ENCODE results near the gene PCBP3. TPM values are rescaled to one million over a fixed set of nuclear protein-coding genes. Genes with fewer than 3 reads are reported as not detected.

The PCBP3 gene
- total and polyA plus RNA-seq, 10 of the 15 experiments (the other 5 are each of a cell fraction or from before 2014, with no cell fraction given): 0.09 to 1.3 (median 0.46) TPM; not detected in 3

- in situ Hi-C loops (cut with MboI): no loop called here
- H3K27ac ChIP-seq (ENCODE audit: control insufficient read depth, insufficient read depth): no peak overlapping the region
- no peaks in the 10 kb centered on the region for H3K27me3 ChIP-seq (replicated peaks in 1 of 2; ENCODE audit: control insufficient read depth in 2 of 2, insufficient read depth in 2 of 2, low read length in 1 of 2)
- 25% methylated on average over 12 of the region's 12 CpGs for WGBS (ENCODE audit: insufficient coverage, insufficient replicate concordance, low lambda C conversion rate, missing lambda C conversion rate)
- H4K20me1 ChIP-seq (ENCODE audit: control insufficient read depth, insufficient read depth): no peaks in the 10 kb centered on the region
- no TSS peak for BruUV-seq (replicated peaks)
- H3K4me3 ChIP-seq: no peak overlapping the region
- no peaks in the 10 kb centered on the region for H3K79me2 ChIP-seq (ENCODE audit: control insufficient read depth, insufficient read depth, low read length)
- TF ChIP-seq KLF5 (IDR thresholded peaks at IDR 0.05; ENCODE audit: partially characterized antibody) (no peak), IRF3 (IDR thresholded peaks at IDR 0.05) (no peak), SIN3A (IDR thresholded peaks at IDR 0.05; ENCODE audit: low read depth, low read length) (no peak), USF2 (IDR thresholded peaks at IDR 0.05; ENCODE audit: borderline replicate concordance, low read depth, low read length) (no peak), MLLT1 (IDR thresholded peaks at IDR 0.05) (no peak), ZBED1 (IDR thresholded peaks at IDR 0.05; ENCODE audit: borderline replicate concordance) (no peak), SUZ12 (IDR thresholded peaks at IDR 0.05; ENCODE audit: unreplicated experiment) (no peak), HCFC1 (IDR thresholded peaks at IDR 0.05; ENCODE audit: low read length) (no peak), RAD21 (IDR thresholded peaks at IDR 0.05; ENCODE audit: insufficient read depth, low read depth, low read length) (no peak), CHD4 (IDR thresholded peaks at IDR 0.05) (no peak)
- ChIA-PET POLR2A (no interaction called here), SMC1A (ENCODE audit: uncharacterized antibody, unreplicated experiment) (no interaction called here), CTCF (no interaction called here), RAD21 (ENCODE audit: unreplicated experiment) (no interaction called here)
- no peak overlapping the region for H3K4me2 ChIP-seq (ENCODE audit: control insufficient read depth, insufficient read depth)
- H3K36me3 ChIP-seq (ENCODE audit: control insufficient read depth in 2 of 2, insufficient read depth in 2 of 2, low read length in 1 of 2): no peaks in the 10 kb centered on the region
- FAIRE-seq: no peak
- no peaks in the 10 kb centered on the region for H3K9me3 ChIP-seq (replicated peaks; ENCODE audit: control insufficient read depth, insufficient read depth, low read length)
- intact Hi-C loops (cut with micrococcal nuclease; ENCODE audit: unreplicated experiment): no loop called here
- DNase-seq (ENCODE audit: low read depth, low spot score): no peak
- no peaks in the 10 kb centered on the region for H3K4me1 ChIP-seq (ENCODE audit: control insufficient read depth, insufficient read depth, low read length)
- ATAC-seq: no peak
- no peak overlapping the region for H3K9ac ChIP-seq (ENCODE audit: control insufficient read depth, insufficient read depth, low read length)
- no peak overlapping the region for H2AFZ ChIP-seq (ENCODE audit: control insufficient read depth, low read depth, low read length)
Observed at GRCh38 chr21:45945868-45946210, 302.3 kb downstream of the PCBP3 start.

Measured in GM12878 (cell line).